ENCODE results near the gene NTN3.
"Not testable (repeated sequence)": the region's sequence is repeated elsewhere in the genome, so short reads cannot be mapped to it uniquely, and the experiment has no call there.

NTN3 gene

GRCh38 chr16:2466667-2467527 lies 4.2 kb upstream of the NTN3 start:
- no peak for DNase-seq

DNA sequence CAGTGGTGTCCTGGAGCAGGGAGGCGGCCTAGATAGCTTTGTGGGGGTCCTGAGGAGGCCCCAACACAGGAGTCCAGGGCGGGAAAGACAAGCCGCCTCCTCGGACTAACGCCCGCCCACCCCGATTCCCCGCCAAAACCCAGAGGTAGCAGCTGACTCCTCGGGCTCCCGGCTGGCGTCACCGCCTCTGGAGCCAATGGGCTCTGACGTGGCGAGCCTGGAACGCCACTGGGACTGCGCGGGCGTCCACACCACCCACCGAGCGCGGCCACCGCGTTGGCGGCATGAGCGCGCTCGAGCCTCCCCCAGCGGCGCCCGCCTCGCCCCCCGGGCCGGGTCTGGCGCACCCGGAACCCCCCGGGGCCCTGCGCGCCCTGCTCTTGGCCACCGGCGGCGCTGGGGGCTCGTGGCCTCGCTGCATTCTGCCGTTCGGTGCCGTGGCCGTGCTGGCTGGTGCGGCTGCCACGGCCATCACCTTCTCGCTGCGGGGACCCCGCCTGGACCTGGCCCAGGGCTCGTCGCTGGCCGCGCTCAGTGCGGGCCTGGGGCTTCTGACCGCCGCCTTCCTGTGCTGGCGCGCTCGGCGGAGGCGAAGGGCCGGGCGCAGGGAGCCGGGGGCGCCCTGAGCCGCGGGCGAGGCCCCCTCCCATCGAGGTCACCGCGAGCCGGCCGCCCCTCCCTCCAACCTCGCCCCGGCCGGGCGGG lies 3.4 kb upstream of the NTN3 start:
- no peak for DNase-seq

DNA sequence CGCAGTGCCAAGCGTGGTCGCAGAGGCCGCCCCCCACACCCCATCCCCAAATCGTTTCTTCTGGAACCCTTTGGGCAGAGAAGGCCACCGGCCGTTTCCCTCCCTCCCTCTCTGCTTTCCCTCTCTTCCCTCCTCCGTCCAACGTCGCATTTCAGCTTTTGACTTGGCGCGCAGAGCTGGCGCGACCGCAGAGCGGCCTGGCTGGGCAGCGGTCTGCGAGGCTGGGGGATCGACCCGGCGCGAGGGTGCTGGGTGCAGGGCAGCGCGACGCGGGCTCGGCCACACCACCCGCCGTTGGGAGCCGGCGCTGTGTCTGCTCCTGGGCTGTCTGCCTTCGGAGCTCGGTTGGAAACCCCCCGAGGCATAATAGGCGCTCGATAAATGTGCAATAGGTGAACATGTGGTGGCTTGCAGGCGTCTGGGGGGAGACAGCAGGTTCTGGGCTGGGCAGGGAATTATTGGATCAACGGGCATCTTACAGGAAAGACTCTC lies 2.8 kb upstream of the NTN3 start:
- DNase-seq, result no peak

DNA sequence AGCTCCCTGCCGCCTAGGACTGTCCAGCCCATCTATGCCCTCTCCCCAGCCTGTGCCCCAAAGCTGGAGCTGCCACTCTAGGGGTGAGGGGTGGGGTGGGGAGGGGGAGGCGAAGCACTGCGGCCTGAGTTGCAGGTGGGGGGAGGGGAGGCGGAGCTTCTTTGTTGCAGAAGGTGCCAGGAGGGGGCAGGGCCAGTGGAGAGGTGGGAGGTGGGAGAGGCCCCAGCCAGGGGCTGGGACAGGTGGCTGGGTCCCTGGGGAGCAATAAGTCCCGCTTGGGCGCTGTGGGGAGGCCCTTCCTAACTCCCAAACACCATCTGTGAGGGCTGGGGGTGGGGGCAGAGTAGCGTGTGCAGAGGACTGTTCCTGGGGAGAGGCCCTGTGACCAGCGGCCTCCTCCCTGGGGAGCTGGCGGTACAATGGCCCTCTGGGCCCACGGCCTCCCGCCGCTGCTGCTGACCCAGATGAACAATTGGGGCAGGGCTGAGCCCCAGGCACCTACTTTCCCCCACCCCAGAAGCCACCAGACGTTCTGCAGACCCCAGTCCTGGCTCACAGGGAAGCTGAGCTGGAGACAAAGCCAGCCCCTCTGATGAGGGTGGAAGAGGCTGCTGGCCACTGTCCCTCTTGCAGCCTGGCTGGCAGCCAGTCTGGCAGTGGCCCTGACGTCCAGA lies 2.2 kb upstream of the NTN3 start:
- no peak for DNase-seq

- no peak for DNase-seq
Measured at GRCh38 chr16:2469399-2470233, 1.5 kb upstream of the NTN3 start.

DNA sequence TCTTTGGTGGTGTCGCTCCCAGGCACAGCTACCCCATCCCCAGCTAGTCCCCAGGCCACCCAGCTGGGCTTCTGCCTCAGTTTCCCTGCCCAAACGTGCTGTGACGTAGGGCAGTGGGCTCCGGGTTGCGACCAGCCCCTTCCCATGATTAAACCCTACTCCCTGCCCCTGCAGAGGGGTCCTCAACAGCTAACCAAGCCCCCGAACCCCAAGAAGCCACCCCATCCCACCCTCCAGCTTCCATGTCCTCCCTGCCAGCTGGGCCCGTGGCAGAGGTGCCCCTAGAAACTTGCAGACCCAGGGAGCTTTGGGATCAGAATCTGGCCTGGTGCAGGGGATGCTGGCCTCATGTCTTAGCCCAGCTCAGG lies 879 bp upstream of the NTN3 start:
- no peak for DNase-seq

DNA sequence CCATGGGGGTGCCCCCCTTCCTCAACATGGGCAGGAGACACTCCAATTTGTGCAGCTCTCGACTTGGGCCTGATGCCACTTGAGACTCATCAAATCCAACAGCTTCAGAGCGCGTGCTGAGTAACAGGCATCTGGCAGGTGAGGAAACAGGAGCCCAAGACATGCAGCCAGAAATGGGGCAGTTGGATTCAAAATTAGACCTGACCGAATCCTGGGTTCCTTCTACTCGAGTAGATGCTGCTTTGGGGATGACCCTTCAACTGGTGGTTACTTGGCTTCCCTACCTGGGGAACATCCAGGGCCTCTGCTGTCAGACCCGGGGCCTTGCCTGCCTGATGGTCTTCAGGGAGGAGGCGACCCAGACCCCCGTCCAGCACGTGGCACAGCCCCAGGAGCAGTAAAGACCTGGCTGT lies 488 bp upstream of the NTN3 start:
- DNase-seq, result no peak

- no peak for DNase-seq
Measured at GRCh38 chr16:2471653-2472487, 773 bp downstream of the NTN3 start.

GRCh38 chr16:2472488-2472864 lies 1.4 kb downstream of the NTN3 start:
- DNase-seq, result no peak

DNA sequence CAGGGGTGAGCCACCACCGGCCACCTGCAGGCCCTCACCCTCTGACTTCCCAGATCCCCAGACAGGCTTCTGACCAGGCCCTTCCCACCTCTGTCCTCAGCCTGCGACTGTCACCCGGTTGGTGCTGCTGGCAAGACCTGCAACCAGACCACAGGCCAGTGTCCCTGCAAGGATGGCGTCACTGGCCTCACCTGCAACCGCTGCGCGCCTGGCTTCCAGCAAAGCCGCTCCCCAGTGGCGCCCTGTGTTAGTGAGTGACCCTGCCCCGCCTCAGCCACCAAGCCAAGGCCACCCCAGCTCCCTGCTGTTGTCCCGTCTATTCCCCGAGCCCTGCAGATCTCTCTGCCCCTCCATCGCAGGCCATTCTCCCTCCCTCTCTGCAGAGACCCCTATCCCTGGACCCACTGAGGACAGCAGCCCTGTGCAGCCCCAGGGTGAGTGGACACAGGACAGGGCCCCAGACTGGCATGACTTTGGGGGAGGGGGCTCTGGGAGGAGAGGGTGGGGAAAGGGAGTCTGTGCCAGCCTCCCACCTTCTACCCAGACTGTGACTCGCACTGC lies 1.9 kb downstream of the NTN3 start:
- DNase-seq, result no peak

GRCh38 chr16:2473446-2473926 lies 2.4 kb downstream of the NTN3 start:
- no peak for DNase-seq

GRCh38 chr16:2473999-2474876 lies 3.1 kb downstream of the NTN3 start:
- DNase-seq, result peak; percentile 38 to 50

- DNase-seq, result peak; percentile 78 to 85
Measured at GRCh38 chr16:2474877-2475412, 3.8 kb downstream of the NTN3 start, which contains the start of gene TBC1D24. Gene TBC1D24 (plus strand): TSS chr16:2475127. CDS start chr16:2496149, 21,022 bp downstream.

DNA sequence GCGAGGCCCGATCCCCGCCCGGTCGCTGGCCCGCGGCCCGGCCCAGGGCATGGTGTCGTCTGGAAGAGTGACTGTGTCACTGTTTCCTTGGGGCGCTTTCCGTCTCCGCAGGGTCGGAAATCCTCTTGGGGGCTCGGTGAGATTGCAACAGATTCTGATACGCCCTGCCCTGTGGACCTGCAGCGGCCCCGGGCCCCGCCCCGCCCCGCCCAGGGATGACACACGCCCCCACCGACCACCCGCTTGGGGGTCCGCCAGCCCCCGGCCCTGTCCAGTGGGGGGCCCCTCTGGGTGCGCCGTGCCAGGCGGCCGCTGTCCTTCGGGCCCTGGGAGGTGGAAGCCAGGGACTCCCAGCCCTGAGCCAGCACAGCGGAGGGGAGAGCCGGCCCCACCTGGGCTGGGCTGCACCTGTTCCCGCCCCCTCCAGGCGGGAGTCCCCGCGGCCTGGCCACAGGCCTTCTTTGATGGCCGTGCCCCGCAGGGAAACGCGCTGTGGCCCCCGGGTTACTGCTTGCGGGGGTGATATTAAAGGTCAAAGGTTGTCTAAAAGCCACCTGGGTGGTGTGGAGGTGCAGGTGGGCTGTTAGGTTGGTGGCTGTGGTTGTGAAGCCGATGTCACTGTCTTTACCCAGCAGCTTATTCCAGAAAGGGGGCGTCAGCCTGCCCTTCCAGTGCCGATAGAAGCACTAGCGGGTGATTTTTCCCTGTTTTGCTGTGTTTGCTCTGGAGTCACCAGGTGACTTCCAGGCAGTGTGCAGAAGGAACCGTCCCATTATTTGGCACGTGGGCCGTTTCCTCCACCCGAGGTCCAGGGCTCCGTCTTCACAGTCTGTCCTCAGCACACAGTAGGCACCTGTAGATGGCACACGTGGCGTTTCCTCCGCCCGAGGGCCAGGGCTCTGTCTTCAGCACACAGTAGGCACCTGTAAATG lies 4.6 kb downstream of the NTN3 start:
- no peak for DNase-seq

DNA sequence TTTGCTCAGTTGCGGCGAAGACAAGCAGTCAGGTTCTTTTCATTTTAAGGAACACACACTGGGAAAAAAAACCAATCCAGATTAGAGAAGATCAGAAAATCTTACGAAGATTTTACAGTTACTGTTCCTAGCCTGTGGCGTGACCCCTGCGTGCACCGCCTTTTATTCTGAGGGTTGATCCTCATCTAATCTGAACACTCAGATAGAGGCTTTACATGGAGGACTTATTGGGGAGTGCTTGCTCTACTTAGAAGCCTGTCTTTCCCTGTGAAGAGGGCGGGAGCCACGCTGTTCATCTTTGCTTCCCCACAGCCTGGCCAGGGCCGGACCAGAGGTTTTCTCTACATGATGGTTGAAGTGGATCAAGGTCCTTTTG lies 5.2 kb downstream of the NTN3 start:
- no peak for DNase-seq

DNA sequence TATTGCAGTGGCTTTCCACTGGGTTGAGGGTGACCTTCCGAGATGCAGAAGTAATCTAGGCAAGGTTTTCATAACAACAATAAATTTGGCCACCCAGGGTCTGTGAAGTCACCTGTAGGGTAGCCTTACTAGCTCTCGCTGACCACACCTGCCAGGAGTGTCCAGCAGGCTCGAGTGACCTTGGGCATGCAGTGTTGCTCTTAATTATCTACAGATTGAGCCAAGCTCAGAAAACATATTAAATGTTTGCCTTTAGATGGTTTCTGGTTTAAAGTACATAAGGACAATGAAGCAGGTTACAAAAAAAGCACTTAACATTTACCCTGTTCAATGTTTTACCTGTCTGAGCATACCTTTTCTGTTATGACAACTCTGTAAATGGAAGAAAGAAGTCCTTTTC lies 5.6 kb downstream of the NTN3 start:
- no peak for DNase-seq

GRCh38 chr16:2477327-2477726 lies 6.2 kb downstream of the NTN3 start:
- no peak for DNase-seq

- DNase-seq, result no peak
Measured at GRCh38 chr16:2478279-2478678, 7.2 kb downstream of the NTN3 start.

GRCh38 chr16:2479996-2480395 lies 8.9 kb downstream of the NTN3 start:
- DNase-seq, result not testable (repeated sequence)

Data from stimulated activated CD4-positive, alpha-beta T cell treated with anti-CD3 and anti-CD28 coated beads, Interleukin-2, amount 100 ng/mL, for 48 hours (primary cell).